ENCODE measurements around the gene RASIP1.

DNA sequence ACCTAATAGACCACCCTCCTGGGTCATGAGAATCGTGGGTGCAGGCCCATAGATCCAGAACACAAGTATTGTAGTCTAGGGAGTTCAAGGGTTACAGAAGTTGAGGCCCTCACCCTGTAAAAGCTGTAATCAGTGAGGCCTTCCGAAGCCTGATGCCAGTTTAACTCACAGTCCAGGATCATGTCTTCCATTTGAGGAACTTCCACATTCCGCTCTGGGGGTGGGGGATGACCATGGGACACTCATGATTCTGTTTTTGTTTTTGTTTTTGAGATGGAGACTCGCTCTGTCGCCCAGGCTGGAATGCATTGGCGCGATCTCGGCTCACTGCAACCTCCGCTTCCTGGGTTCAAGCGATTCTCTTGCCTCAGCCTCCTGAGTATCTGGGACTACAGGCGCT, 1.7 kb upstream of the RASIP1 start:
- TF ChIP-seq SMC3 (IDR thresholded peaks at IDR 0.05), result no peak
- TF ChIP-seq, protein P1, sequence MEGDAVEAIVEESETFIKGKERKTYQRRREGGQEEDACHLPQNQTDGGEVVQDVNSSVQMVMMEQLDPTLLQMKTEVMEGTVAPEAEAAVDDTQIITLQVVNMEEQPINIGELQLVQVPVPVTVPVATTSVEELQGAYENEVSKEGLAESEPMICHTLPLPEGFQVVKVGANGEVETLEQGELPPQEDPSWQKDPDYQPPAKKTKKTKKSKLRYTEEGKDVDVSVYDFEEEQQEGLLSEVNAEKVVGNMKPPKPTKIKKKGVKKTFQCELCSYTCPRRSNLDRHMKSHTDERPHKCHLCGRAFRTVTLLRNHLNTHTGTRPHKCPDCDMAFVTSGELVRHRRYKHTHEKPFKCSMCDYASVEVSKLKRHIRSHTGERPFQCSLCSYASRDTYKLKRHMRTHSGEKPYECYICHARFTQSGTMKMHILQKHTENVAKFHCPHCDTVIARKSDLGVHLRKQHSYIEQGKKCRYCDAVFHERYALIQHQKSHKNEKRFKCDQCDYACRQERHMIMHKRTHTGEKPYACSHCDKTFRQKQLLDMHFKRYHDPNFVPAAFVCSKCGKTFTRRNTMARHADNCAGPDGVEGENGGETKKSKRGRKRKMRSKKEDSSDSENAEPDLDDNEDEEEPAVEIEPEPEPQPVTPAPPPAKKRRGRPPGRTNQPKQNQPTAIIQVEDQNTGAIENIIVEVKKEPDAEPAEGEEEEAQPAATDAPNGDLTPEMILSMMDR (IDR thresholded peaks at IDR 0.05), result no peak
- no peak for TF ChIP-seq MAZ (IDR thresholded peaks at IDR 0.05; ENCODE audit: borderline replicate concordance, low read depth, low read length)
- TF ChIP-seq BHLHE40 (IDR thresholded peaks at IDR 0.05; ENCODE audit: low read depth, low read length), result no peak
- no peak for TF ChIP-seq POLR2A (IDR thresholded peaks at IDR 0.05; ENCODE audit: low read length)
- no peak for TF ChIP-seq JUN (IDR thresholded peaks at IDR 0.05)
- TF ChIP-seq EP300 (IDR thresholded peaks at IDR 0.05), result no peak
- no peak for TF ChIP-seq RCOR1 (IDR thresholded peaks at IDR 0.05; ENCODE audit: low read depth, low read length)
- TF ChIP-seq RNF2 (IDR thresholded peaks at IDR 0.05; ENCODE audit: borderline replicate concordance, low read depth), result no peak
- TF ChIP-seq, protein P2, sequence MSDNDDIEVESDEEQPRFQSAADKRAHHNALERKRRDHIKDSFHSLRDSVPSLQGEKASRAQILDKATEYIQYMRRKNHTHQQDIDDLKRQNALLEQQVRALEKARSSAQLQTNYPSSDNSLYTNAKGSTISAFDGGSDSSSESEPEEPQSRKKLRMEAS (IDR thresholded peaks at IDR 0.05), result no peak
- TF ChIP-seq, protein P3, sequence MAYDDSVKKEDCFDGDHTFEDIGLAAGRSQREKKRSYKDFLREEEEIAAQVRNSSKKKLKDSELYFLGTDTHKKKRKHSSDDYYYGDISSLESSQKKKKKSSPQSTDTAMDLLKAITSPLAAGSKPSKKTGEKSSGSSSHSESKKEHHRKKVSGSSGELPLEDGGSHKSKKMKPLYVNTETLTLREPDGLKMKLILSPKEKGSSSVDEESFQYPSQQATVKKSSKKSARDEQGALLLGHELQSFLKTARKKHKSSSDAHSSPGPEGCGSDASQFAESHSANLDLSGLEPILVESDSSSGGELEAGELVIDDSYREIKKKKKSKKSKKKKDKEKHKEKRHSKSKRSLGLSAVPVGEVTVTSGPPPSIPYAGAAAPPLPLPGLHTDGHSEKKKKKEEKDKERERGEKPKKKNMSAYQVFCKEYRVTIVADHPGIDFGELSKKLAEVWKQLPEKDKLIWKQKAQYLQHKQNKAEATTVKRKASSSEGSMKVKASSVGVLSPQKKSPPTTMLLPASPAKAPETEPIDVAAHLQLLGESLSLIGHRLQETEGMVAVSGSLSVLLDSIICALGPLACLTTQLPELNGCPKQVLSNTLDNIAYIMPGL (CRISPR knock-in tag; IDR thresholded peaks at IDR 0.05; ENCODE audit: borderline replicate concordance), result no peak
